HCT116 (cell line): ENCODE measurements around the gene RPL7L1. TPM values are rescaled to one million over a fixed set of nuclear protein-coding genes. Genes with fewer than 3 reads are reported as not detected.

Source experiments
- ATAC-seq: fragments of 200-7000 bp; cut with Tn5 transposase; 2 replicates; pipeline ENCODE4 v1.9.1; 2020; ENCODE audit warnings: mild to moderate bottlenecking, moderate library complexity
- BruUV-seq: library from RNA; stranded (reverse); fragments of 400-500 nt; replicated peaks from 2 replicates; lab custom pipeline; 2021; lab: Mats Ljungman, UMichigan
- CTCF ChIA-PET: fragments of 300-600 bp; sonication (Branson Sonifier 250); formaldehyde crosslinking; loops from one replicate; lab custom pipeline; 2021; ENCODE audit warnings: antibody characterized with exemption; lab: Charles Lee
- POLR2A ChIA-PET: fragments of 300-600, 350-600 bp; sonication (Branson Sonifier 250); formaldehyde crosslinking; loops from one replicate; lab custom pipeline; 2021; ENCODE audit warnings: antibody characterized with exemption; lab: Charles Lee
- RAD21 ChIA-PET, 2 experiments: fragments of 300-600 bp; sonication (Branson Sonifier 250); formaldehyde crosslinking; loops; one replicate each; lab custom pipeline; 2023; ENCODE audit warnings: low total read pairs in 2 of 2; ENCODE audit not compliant: uncharacterized antibody in 2 of 2, unreplicated experiment in 2 of 2, low non-redundant PET in 1 of 2; lab: Charles Lee
- DNase-seq: peaks from one replicate; pipeline ENCODE4 v3.0.0-alpha.2; 2010; ENCODE audit warnings: low read depth, low spot score
- H2AFZ ChIP-seq: fragments of 200-600 bp; shearing (Covaris generic), sonication (generic); 2 replicates; pipeline ENCODE4 v1.6.1; 2017; ENCODE audit warnings: low read depth, mixed run types, mixed read lengths, antibody characterized with exemption, low read length; ENCODE audit not compliant: poor library complexity, severe bottlenecking
- H3K27ac ChIP-seq: 2 replicates; pipeline ENCODE4 v1.5.1; 2012; ENCODE audit warnings: low read depth, low read length
- H3K27me3 ChIP-seq: fragments of 200-600 bp; sonication (generic); 2 replicates; pipeline ENCODE4 v1.6.1; 2016; ENCODE audit warnings: mixed run types, low read length, mixed read lengths; ENCODE audit not compliant: insufficient read depth
- H3K36me3 ChIP-seq, 2 experiments: fragments of 200-500 bp in 1 of 2; fragments of 200-600 bp in 1 of 2; sonication (Bioruptor generic) in 1 of 2; sonication (generic) in 1 of 2; 2 replicates each; pipeline versions ENCODE4 v1.5.1 to v1.6.1; 2014 to 2016; ENCODE audit warnings: low read length in 2 of 2, inconsistent platforms in 1 of 2, mixed read lengths in 1 of 2, mixed run types in 1 of 2; ENCODE audit not compliant: insufficient read depth in 2 of 2, control insufficient read depth in 1 of 2
- H3K4me1 ChIP-seq, 2 experiments: fragments of 200-600 bp in 1 of 2; sonication (generic) in 1 of 2; 2 replicates each; pipeline versions ENCODE4 v1.5.1 to v1.6.1; 2012 to 2017; ENCODE audit warnings: low read length in 2 of 2, inconsistent platforms in 1 of 2, mild to moderate bottlenecking in 1 of 2, mixed read lengths in 1 of 2, mixed run types in 1 of 2, moderate library complexity in 1 of 2; ENCODE audit not compliant: insufficient read depth in 2 of 2, control insufficient read depth in 1 of 2
- H3K4me2 ChIP-seq: fragments of 200-600 bp; sonication (generic); 2 replicates; pipeline ENCODE4 v1.6.1; 2017; ENCODE audit warnings: mixed run types, low read length, mixed read lengths
- H3K4me3 ChIP-seq, 2 experiments: fragments of 200-600 bp in 1 of 2; sonication (generic) in 1 of 2; replicated peaks in 1 of 2; 2 replicates each; pipeline ENCODE4 v1.5.1; 2011 to 2016; ENCODE audit warnings: low read length in 2 of 2, control low read depth in 1 of 2, low read depth in 1 of 2, mild to moderate bottlenecking in 1 of 2, mixed read lengths in 1 of 2, mixed run types in 1 of 2
- H3K79me2 ChIP-seq: fragments of 200-600 bp; sonication (generic); 2 replicates; pipeline ENCODE4 v1.6.1; 2017; ENCODE audit warnings: mild to moderate bottlenecking, mixed run types, low read length, moderate library complexity, mixed read lengths; ENCODE audit not compliant: insufficient read depth
- H3K9ac ChIP-seq: fragments of 200-600 bp; sonication (generic); 2 replicates; pipeline ENCODE4 v1.6.1; 2016; ENCODE audit warnings: low read length, mixed read lengths
- H3K9me2 ChIP-seq: fragments of 200-600 bp; sonication (generic), shearing (Covaris generic); 2 replicates; pipeline ENCODE4 v1.6.1; 2017; ENCODE audit warnings: mixed run types, mild to moderate bottlenecking, moderate library complexity; ENCODE audit not compliant: insufficient read depth
- H3K9me3 ChIP-seq, 2 experiments: fragments of 200-500 bp in 1 of 2; fragments of 200-600 bp in 1 of 2; sonication (Bioruptor generic) in 1 of 2; sonication (generic) in 1 of 2; 2 replicates each; pipeline ENCODE4 v1.6.1; 2014 to 2017; ENCODE audit warnings: low read length in 2 of 2, mixed read lengths in 2 of 2, inconsistent platforms in 1 of 2, low read depth in 1 of 2, mild to moderate bottlenecking in 1 of 2, mixed run types in 1 of 2, moderate library complexity in 1 of 2; ENCODE audit not compliant: control insufficient read depth in 1 of 2, insufficient read depth in 1 of 2
- H4K20me1 ChIP-seq: fragments of 200-600 bp; sonication (generic), shearing (Covaris generic); 2 replicates; pipeline ENCODE4 v1.6.1; 2017; ENCODE audit warnings: mixed run types, mild to moderate bottlenecking, moderate library complexity; ENCODE audit not compliant: insufficient read depth
- CBX3 ChIP-seq: IDR thresholded peaks from 2 replicates; pipeline ENCODE4 v1.6.1; 2012; ENCODE audit warnings: low read depth
- CEBPB ChIP-seq: IDR thresholded peaks from 2 replicates; pipeline ENCODE4 v1.6.1; 2012; ENCODE audit warnings: low read depth
- EGR1 ChIP-seq: IDR thresholded peaks from 2 replicates; pipeline ENCODE4 v1.6.1; 2012; ENCODE audit warnings: low read depth
- EZH2phosphoT487 ChIP-seq: fragments of 200-600 bp; IDR thresholded peaks from 2 replicates; pipeline ENCODE4 v1.6.1; 2018; ENCODE audit warnings: antibody characterized with exemption, borderline replicate concordance
- FOSL1 ChIP-seq: IDR thresholded peaks from 2 replicates; pipeline ENCODE4 v1.6.1; 2012; ENCODE audit warnings: low read depth
- POLR2A ChIP-seq: IDR thresholded peaks from 2 replicates; pipeline ENCODE4 v1.7.0; 2011; ENCODE audit warnings: borderline replicate concordance; ENCODE audit not compliant: insufficient read depth, insufficient read length; ENCODE audit errors: extremely low read depth
- POLR2AphosphoS5 ChIP-seq: IDR thresholded peaks from 2 replicates; pipeline ENCODE4 v1.6.1; 2011; ENCODE audit warnings: mild to moderate bottlenecking, low read depth, low read length, moderate library complexity
- RAD21 ChIP-seq: IDR thresholded peaks from 2 replicates; pipeline ENCODE4 v1.6.1; 2012; ENCODE audit warnings: low read depth, mild to moderate bottlenecking
- SIN3A ChIP-seq: IDR thresholded peaks from 2 replicates; pipeline ENCODE4 v1.6.1; 2012; ENCODE audit warnings: low read depth
- SRF ChIP-seq: IDR thresholded peaks from 2 replicates; pipeline ENCODE4 v1.6.1; 2012; ENCODE audit warnings: low read depth
- TCF7L2 ChIP-seq: IDR thresholded peaks from 2 replicates; pipeline ENCODE4 v1.7.0; 2011; ENCODE audit warnings: borderline replicate concordance, inconsistent platforms; ENCODE audit not compliant: insufficient read depth, insufficient read length; ENCODE audit errors: extremely low read depth
- YY1 ChIP-seq: IDR thresholded peaks from 2 replicates; pipeline ENCODE4 v1.6.1; 2011; ENCODE audit warnings: low read length, low read depth, moderate library complexity, mild to moderate bottlenecking; ENCODE audit not compliant: insufficient replicate concordance; ENCODE audit errors: extremely low read depth
- ZFX ChIP-seq: fragments of 450-650 bp; IDR thresholded peaks from 2 replicates; pipeline ENCODE4 v1.6.1; 2017
- ZNF274 ChIP-seq: fragments of 200-500 bp; sonication (Bioruptor generic); IDR thresholded peaks from 2 replicates; pipeline ENCODE4 v1.6.1; 2014; ENCODE audit warnings: mild to moderate bottlenecking, low read depth, low read length, inconsistent platforms
- intact Hi-C: fragments of 100-400 bp; cut with micrococcal nuclease; formaldehyde crosslinking; loops from 2 replicates; pipeline ENCODE4 v1.10.0; 2022
- total RNA-seq: library from RNA; stranded (reverse); gene quantifications from one replicate; pipeline ENCODE4 v1.2.1, GENCODE V29; 2021; ENCODE audit not compliant: unreplicated experiment
- TF ChIP-seq, protein P1 (sequence below), 3 experiments: fragments of 200-600 bp in 1 of 3; sonication (generic) in 1 of 3; IDR thresholded peaks in 2 of 3; conservative IDR thresholded peaks in 1 of 3; 2 replicates each; pipeline ENCODE4 v1.5.1; 2012 to 2017; ENCODE audit warnings: low read depth in 2 of 3, low read length in 2 of 3, antibody characterized with exemption in 1 of 3, borderline replicate concordance in 1 of 3, control low read depth in 1 of 3, mild to moderate bottlenecking in 1 of 3, mixed read lengths in 1 of 3, mixed run types in 1 of 3, moderate library complexity in 1 of 3; ENCODE audit not compliant: insufficient read depth in 1 of 3
- TF ChIP-seq, protein P2 (sequence below): IDR thresholded peaks from 2 replicates; pipeline ENCODE4 v1.6.1; 2012; ENCODE audit warnings: low read depth
- TF ChIP-seq, protein P3 (sequence below): IDR thresholded peaks from 2 replicates; pipeline ENCODE4 v1.6.1; 2012
- TF ChIP-seq, protein P4 (sequence below): IDR thresholded peaks from 2 replicates; pipeline ENCODE4 v1.6.1; 2011; ENCODE audit warnings: mild to moderate bottlenecking, low read length, moderate library complexity; ENCODE audit not compliant: insufficient replicate concordance; ENCODE audit errors: extremely low read depth

Gene RPL7L1
- total RNA-seq, 1 experiment from 2014 or later = 125 TPM

GRCh38 chr6:42846505-42846904 lies 32.9 kb upstream of the RPL7L1 start:
- Histone ChIP-seq H3K27me3 (no peaks in the 10 kb centered on the region), H3K9me3 (no peaks in the 10 kb centered on the region), H3K79me2 (0 out of 2 replicates have a peak, but pooled peaks cover 2% of the 10 kb centered on the region), H3K4me2 (no peak overlapping the region), H3K4me1 (no peaks in the 10 kb centered on the region), H2AFZ (no peak overlapping the region), H3K4me3 (no peak overlapping the region), H4K20me1 (no peaks in the 10 kb centered on the region), H3K9me2 (no peaks in the 10 kb centered on the region), H3K36me3 (no peaks in the 10 kb centered on the region), H3K9ac (no peak overlapping the region), H3K27ac (no peak overlapping the region)
- no TSS peak for BruUV-seq
- DNase-seq (no peak), ATAC-seq (no peak)
- TF ChIP-seq EGR1 = no peak
- TF ChIP-seq, protein P1, sequence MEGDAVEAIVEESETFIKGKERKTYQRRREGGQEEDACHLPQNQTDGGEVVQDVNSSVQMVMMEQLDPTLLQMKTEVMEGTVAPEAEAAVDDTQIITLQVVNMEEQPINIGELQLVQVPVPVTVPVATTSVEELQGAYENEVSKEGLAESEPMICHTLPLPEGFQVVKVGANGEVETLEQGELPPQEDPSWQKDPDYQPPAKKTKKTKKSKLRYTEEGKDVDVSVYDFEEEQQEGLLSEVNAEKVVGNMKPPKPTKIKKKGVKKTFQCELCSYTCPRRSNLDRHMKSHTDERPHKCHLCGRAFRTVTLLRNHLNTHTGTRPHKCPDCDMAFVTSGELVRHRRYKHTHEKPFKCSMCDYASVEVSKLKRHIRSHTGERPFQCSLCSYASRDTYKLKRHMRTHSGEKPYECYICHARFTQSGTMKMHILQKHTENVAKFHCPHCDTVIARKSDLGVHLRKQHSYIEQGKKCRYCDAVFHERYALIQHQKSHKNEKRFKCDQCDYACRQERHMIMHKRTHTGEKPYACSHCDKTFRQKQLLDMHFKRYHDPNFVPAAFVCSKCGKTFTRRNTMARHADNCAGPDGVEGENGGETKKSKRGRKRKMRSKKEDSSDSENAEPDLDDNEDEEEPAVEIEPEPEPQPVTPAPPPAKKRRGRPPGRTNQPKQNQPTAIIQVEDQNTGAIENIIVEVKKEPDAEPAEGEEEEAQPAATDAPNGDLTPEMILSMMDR (IDR thresholded peaks at IDR 0.05 in 2 of 3, conservative IDR thresholded peaks at IDR 0.05 in 1 of 3; ENCODE audit: borderline replicate concordance in 1 of 3, insufficient read depth in 1 of 3, low read depth in 2 of 3, low read length in 2 of 3) = no peak
- no peak for TF ChIP-seq ZFX
- no peak for TF ChIP-seq YY1
- TF ChIP-seq, protein P2, sequence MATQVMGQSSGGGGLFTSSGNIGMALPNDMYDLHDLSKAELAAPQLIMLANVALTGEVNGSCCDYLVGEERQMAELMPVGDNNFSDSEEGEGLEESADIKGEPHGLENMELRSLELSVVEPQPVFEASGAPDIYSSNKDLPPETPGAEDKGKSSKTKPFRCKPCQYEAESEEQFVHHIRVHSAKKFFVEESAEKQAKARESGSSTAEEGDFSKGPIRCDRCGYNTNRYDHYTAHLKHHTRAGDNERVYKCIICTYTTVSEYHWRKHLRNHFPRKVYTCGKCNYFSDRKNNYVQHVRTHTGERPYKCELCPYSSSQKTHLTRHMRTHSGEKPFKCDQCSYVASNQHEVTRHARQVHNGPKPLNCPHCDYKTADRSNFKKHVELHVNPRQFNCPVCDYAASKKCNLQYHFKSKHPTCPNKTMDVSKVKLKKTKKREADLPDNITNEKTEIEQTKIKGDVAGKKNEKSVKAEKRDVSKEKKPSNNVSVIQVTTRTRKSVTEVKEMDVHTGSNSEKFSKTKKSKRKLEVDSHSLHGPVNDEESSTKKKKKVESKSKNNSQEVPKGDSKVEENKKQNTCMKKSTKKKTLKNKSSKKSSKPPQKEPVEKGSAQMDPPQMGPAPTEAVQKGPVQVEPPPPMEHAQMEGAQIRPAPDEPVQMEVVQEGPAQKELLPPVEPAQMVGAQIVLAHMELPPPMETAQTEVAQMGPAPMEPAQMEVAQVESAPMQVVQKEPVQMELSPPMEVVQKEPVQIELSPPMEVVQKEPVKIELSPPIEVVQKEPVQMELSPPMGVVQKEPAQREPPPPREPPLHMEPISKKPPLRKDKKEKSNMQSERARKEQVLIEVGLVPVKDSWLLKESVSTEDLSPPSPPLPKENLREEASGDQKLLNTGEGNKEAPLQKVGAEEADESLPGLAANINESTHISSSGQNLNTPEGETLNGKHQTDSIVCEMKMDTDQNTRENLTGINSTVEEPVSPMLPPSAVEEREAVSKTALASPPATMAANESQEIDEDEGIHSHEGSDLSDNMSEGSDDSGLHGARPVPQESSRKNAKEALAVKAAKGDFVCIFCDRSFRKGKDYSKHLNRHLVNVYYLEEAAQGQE = no peak
- no peak for TF ChIP-seq CEBPB
- TF ChIP-seq, protein P3, sequence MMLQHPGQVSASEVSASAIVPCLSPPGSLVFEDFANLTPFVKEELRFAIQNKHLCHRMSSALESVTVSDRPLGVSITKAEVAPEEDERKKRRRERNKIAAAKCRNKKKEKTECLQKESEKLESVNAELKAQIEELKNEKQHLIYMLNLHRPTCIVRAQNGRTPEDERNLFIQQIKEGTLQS = no peak
- no peak for TF ChIP-seq EZH2phosphoT487
- no peak for TF ChIP-seq RAD21
- TF ChIP-seq, protein P4, sequence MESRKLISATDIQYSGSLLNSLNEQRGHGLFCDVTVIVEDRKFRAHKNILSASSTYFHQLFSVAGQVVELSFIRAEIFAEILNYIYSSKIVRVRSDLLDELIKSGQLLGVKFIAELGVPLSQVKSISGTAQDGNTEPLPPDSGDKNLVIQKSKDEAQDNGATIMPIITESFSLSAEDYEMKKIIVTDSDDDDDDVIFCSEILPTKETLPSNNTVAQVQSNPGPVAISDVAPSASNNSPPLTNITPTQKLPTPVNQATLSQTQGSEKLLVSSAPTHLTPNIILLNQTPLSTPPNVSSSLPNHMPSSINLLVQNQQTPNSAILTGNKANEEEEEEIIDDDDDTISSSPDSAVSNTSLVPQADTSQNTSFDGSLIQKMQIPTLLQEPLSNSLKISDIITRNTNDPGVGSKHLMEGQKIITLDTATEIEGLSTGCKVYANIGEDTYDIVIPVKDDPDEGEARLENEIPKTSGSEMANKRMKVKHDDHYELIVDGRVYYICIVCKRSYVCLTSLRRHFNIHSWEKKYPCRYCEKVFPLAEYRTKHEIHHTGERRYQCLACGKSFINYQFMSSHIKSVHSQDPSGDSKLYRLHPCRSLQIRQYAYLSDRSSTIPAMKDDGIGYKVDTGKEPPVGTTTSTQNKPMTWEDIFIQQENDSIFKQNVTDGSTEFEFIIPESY = no peak
- TF ChIP-seq SIN3A = no peak
- no peak for TF ChIP-seq ZNF274
- TF ChIP-seq SRF = no peak
- no peak for TF ChIP-seq TCF7L2
- no peak for TF ChIP-seq FOSL1
- TF ChIP-seq POLR2AphosphoS5 = no peak
- TF ChIP-seq CBX3 = no peak
- no peak for TF ChIP-seq POLR2A
- ChIA-PET CTCF (no interaction called here), POLR2A (no interaction called here), RAD21 (no interaction called here)
- intact Hi-C loops = no loop called here
